Left lobe of liver (tissue), 2 donors: ENCODE results near the gene EDNRB. TPM values are rescaled to one million over a fixed set of nuclear protein-coding genes. Genes with fewer than 3 reads are reported as not detected.
A peak's percentile ranks its signal among the peaks of the same experiment; 100 is the strongest.
"Not testable (repeated sequence)": the region's sequence is repeated elsewhere in the genome, so short reads cannot be mapped to it uniquely, and the experiment has no call there.

Source experiments
- ATAC-seq: fragments of 200-7000 bp; cut with Tn5 transposase; one replicate; pipeline ENCODE4 v1.9.1; 2020; ENCODE audit warnings: mild to moderate bottlenecking, moderate library complexity
- DNase-seq: peaks from one replicate; pipeline ENCODE4 v3.0.0-alpha.2; 2020; ENCODE audit warnings: low spot score
- total RNA-seq: library from RNA; stranded (reverse); gene quantifications from one replicate; pipeline ENCODE4 v1.2.1, GENCODE V29; 2021
- donor health status: DM: no; HTN: no; CAD: no; lungs with moderate emphysema.
- donor health status: DM: no; HTN: yes; CAD: no.

The EDNRB gene
- total RNA-seq, 1 donor from 2014 or later = 27.3 TPM

DNA sequence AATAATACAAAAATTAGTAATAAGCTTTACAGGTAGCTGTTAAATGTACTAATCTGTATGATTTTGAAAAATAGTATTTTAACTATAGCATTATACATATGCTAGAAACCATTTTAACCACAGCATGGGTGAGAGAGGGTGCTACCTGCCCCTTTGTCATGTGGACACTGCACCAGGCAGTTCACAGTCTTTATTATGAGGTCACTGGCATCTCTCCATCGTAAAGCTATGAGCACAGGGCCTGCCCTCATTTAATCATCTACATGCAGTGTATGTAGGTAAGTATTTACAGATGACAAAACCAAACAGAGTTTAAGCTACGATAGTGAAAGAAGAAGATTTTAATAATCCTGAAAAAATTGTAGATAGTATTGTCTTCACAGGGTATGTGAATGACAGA lies 21.7 kb downstream of the EDNRB start:
- DNase-seq (no peak), ATAC-seq (no peak)

DNA sequence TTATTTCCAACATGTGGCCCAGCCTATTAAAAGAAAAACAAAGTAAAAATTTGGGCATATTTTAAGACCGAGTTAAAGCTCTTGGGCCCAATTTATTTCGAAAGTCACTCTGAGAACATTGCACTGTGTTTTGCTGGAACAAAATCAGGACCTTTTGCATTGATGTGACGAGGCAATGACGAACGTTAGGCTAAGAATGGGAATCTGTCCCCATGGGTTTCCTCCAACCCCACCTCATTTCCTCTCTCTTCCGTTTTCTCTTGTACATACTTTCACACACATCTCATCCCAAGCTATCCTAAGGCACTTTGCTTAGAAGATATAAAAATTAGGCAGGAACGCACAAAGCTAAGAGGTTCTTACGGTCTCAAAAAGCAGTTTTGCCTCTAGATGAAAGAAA lies 22.1 kb downstream of the EDNRB start:
- DNase-seq (no peak), ATAC-seq (peak; percentile 55)

DNA sequence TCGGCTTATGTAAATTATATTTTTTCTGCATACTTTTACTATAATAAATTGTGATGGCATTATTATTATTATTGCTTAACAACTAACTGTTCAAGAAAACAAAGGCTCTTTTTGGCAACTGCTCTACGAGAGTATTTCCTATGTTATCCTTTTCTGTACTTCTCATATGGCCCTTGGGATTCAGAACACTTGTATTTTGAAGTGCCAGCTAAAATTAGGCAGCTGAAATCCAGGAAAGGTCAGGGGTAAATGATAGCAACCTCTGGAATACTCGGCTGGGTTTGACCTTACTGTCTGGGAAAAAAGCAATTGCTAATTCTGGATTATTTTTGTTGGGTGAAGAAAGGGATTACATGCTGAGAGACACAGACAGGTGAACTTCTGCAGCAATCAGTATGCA lies 23.9 kb downstream of the EDNRB start:
- ATAC-seq (no peak), DNase-seq (no peak)

DNA sequence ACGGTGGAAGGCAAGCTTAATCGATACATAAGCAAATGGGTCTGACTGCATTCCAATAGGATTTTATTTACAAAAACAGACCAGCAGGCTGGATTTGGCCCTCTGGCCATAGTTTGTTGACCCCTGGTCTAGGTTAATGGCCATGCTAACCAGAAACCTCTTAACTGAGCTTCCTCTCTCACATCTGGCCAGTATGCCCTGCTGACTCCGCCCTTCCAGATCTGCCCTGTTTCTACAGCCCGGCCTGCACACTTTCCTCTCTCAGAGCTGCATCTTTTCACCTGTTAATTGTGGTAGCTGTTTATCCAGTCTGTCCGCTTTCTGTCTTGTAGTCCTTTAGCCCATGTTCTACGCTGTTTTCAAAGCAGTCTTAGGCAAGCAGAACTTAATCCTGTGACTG lies 25.6 kb downstream of the EDNRB start:
- no peak for ATAC-seq

DNA sequence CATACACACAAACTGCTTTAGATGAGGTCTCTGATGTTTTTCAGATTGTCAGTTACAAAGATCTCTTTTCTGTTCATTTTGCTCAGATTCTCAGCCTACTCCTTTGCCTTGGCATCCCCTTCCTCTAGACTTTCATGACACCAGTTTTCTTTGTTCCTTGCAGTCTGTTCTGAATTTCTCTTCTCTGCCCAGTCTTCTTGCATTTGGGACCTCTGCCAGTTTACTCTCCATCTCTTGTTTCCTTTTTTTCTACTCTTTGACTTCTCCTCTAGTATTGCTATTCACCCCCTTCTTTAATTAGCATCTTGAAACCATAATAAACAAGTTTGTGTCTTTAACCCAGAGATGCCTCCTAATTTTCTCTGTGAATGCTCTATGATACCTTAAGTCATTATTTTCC lies 26.1 kb downstream of the EDNRB start:
- ATAC-seq (no peak), DNase-seq (no peak)

More for the DNA sequence above, 25.6 kb downstream of the EDNRB start:
- DNase-seq = no peak

DNA sequence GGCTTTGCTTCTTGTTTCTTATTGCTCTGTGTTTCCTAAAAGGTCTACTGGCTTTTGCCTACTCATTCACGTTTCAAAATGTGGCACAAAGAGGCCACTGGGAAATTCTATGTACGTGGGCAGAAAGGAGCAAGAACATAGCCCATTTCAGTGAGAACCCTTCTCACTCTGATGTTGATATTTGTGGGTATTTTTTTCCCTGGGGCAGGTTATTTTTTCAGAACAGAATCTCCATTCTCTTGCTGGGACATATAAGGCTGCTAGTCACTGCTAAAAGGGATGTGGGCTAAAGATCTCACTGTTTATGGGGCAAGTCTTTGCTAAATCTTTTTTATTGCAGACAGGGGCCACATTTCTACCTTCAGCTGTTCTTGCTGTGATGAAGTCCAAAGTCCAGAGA lies 27.1 kb downstream of the EDNRB start:
- ATAC-seq (no peak), DNase-seq (no peak)

DNA sequence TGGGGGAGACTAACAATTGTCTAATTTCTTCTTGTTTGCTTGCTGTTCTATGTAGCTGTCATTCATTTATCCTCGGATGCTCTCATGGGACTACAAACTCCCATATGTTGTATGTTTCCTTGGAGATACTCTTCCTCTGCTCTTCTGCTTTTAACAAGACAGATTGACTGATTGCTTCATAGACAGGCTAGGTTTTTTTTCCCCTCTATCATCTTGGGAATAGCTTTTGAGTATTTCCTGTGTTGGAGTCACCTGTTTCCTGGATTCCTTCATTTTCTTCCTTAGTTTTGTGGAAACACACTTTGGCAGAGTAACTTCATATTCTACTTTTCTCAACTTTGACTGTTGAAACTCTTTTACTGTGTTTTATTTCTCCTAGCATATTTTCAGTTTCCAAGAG lies 27.6 kb downstream of the EDNRB start:
- DNase-seq = no peak
- ATAC-seq = no peak

DNA sequence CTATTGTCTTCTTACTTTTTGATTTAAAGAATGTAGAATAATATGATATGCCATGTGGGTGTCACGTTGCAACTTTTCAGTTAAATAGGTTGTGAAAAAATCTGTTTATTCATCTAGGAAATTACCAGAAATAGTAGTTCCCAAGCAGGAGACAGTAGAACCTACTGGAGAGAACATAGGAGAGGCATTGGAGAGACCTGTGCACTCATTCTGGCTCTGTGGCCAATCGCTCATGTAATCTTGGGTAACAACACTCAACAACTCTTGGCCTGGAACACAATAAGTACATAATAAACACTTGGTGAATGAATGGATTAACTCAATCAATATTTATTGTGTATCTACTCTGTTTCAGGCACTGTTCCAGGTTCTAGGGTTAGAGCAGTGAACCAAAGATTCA lies 35.3 kb downstream of the EDNRB start:
- ATAC-seq (no peak), DNase-seq (no peak)

DNA sequence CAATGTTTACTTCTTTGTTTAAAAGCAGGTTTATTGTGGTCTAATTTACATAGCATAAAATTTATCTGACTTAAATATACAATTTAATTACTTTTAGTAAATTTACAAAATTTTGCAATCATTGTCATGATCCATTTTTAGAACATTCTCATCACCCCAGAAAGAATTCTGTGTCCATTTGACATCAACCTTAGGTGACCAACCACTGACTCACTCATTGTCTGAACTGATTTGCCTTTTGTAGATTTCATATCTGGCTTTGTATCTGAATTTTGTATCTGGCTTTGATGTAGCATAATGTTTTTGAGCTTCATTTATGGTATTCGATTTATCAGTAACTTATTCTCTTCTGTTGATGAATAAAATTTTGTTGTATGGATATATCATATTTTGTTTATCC lies 40.4 kb downstream of the EDNRB start:
- ATAC-seq = no peak
- no peak for DNase-seq

DNA sequence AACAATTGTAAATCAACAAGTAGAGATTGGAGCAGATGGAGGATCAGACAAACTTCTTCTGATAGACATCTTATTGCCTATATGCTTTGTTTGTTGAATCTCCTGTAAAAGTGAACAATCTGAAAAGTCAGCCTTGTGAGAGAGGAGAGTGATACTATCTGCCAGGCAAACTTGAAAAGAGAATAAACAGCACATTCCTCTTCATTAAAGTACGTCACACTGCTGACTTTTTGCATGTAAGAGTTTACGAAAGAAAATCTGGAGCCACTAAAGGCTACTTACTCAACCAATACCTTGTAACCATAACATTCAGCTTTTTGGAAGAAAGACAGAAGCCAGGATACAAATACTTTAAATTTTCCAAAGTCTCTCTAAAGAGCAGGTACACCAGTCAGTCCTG lies 42.5 kb downstream of the EDNRB start:
- ATAC-seq (no peak), DNase-seq (no peak)

DNA sequence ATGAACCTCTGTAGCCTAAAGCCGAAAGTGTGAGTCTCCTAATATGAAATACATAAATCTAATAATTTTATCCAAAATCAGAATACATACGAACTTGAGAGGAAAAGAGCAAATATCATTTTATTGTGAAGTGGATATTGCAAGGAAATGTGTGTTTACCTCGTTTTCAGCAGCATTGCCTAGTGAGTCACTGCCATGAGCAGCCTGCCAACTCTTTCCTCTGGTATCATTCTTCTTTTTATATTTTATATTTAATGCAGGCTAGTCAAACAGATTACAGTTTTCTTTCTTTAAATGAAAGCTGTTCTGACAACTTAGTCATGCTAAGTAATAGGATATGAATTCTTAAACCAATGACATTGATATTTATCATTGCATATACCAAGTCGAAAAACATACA lies 44.2 kb downstream of the EDNRB start:
- no peak for DNase-seq
- ATAC-seq = no peak

DNA sequence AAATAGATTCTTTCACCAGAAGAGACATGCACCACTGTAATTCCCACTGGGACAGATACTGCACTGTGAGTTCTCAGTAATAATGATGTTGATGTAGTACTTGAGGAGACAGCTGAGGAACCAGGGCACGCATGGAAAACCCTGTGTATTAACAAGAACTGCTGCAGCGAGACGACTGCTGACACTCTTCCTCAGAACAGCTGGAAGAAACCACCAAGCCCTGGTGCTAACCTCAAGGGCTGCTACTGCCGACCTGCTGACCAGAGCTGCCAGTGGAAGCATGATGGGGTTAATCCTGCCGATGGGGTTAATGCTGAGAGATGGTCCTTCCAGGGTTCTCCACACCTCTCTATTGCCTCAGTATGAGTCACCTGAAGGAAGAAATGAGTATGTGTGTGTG lies 45.6 kb downstream of the EDNRB start:
- DNase-seq = no peak
- no peak for ATAC-seq

DNA sequence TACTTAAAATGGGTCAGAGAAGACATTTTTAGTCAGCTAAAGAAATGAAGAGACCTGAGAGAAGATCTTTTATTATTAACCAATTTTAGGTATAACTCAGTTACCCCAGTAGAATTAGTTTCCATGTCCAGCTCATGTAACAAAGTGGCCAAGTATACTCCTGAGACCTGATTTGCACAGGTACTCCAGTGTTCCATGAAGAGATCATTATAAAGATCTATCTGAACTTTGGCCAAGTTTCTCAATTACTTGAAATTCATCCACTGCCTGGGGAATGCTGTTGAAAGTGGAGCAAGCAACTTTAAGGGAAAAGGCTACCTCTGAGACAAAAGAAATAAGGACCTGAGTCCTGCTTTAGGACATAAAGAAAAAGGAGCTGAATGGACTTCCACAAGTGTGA lies 47.0 kb downstream of the EDNRB start:
- DNase-seq = no peak
- ATAC-seq = no peak

DNA sequence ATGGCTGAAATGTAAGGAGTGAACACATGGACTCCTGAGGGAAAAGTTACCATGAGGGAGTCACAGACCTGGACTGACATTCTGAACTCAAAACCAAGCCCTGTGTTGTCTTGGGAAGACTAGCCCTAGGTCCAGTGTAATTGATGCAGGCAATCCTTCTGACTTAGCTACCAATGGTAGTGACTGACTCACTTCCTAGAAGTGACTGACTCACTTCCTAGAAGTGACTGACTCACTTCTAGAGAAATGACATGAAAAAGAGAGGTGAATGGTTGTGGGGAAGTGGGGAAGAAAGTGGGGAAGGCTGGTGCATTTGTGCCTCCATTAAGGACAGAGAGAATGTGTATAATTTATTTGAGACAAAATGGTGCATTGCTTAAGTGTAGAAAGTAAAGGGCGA lies 49.9 kb downstream of the EDNRB start:
- no peak for ATAC-seq
- DNase-seq = no peak

DNA sequence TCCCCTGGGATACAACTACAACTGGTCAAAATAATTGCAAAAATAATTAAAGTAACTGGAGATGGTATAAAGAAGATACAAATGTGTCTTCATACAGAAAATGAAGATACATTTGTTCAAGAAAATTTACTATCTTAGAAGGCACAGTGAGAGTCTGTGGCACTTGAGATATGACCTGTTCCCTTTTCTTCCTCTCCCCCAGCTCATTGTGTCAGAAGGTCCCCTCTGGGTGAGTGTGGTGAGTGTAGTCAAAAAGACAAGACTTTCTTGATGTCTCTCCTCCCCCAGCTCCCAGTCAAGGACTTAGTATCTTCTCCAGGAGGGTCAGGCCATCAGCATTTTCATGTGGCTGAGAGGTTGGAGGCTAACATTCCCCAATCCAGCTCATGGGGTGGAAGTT lies 51.7 kb downstream of the EDNRB start:
- no peak for ATAC-seq

DNA sequence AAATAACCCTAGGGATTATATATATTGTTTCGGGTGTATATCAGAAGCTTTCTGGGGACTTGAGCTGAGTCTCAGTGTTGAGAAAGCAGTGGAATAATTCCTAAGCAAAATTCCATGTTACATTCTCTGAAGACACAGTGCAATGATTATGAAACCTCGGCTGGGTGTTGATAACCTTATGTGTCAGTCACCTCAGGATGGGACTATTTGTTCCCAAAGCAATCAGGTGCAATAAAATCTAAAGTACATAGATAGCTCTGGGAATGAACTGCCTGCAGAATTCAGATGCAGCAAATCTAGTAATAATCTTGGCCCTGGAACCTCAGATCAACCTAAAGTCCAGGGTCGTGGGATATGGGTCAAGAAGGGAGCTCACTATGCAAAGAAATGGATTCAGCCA lies 53.0 kb downstream of the EDNRB start:
- DNase-seq (no peak), ATAC-seq (no peak)

More for the DNA sequence above, 51.7 kb downstream of the EDNRB start:
- no peak for DNase-seq

DNA sequence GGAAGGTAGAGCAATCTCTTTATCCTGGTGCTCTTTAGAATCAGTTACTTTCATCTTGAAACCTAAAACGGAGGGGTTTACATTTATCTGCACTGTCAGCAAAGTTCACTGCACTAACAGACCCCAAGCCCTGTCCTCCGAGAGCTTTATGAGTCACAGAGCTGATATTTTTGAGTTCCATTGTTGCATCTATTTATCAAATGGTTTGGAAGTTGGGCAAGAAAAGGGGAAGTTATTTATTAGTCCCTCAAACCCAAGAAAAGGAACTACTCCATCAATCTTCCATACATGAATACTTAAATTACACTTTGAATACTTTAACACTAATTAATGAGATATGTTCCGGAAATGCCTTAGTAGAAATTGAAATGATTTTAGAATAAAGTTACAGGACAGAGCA lies 55.5 kb downstream of the EDNRB start:
- DNase-seq (no peak), ATAC-seq (no peak)

DNA sequence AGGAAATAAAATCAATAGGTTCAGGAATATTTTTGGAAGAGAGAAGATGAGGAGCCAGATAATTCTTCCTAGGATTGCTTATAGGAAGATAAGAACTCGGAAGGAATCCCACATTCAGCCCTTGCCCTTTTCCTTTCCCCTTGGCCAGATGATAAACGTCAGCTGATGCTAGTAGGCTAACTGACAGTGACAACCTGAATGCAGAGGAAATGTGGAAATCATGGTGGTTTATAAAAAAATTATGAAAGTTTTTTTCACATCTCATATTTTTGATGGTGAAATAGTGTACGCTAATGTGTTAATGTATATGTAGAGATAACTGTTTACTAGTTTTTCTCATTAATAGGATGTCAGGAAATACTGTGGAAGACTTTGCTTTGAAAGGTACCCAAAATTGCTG lies 56.9 kb downstream of the EDNRB start:
- no peak for DNase-seq

DNA sequence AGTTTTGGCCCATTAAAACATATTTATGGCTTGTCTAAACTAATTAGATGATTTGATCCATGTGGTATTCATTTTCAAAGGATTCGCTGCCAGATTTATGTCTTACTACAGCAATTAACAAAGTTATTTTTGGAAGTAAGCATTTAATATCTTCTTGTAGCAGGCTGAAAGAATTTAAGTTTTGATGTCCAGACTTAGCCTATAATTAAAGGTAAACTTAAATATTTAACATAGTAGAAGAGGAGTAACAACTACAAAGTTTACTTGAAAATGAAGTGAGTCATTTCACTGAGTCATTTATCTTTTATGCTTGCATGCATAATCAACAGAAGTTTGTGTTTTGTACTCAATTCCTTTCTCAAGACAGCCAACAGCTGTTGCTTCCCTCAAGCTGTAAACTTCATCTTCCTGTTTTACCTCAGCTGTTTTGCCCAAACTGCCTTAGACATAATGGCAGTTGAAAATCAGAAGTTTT lies 58.1 kb downstream of the EDNRB start:
- DNase-seq (no peak), ATAC-seq (no peak)

More for the DNA sequence above, 56.9 kb downstream of the EDNRB start:
- no peak for ATAC-seq

DNA sequence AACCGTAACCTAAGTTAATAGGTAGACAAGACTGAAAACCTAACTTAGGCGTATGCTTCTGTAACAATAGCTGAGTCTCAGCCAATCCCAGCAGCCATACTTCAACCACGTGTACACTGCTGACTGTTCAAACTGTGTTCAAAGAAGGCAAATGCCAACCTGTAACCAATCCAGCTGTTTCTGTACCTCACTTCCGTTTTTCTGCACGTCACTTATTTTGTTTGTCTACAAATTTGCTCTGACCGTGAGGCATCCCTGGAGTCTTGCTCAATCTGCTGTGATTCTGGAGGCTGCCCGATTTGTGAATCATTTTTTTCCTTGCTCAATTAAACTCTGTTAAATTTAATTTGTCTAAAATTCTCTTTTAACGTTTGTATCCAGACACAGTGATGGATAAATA lies 59.2 kb downstream of the EDNRB start:
- ATAC-seq (no peak), DNase-seq (no peak)

DNA sequence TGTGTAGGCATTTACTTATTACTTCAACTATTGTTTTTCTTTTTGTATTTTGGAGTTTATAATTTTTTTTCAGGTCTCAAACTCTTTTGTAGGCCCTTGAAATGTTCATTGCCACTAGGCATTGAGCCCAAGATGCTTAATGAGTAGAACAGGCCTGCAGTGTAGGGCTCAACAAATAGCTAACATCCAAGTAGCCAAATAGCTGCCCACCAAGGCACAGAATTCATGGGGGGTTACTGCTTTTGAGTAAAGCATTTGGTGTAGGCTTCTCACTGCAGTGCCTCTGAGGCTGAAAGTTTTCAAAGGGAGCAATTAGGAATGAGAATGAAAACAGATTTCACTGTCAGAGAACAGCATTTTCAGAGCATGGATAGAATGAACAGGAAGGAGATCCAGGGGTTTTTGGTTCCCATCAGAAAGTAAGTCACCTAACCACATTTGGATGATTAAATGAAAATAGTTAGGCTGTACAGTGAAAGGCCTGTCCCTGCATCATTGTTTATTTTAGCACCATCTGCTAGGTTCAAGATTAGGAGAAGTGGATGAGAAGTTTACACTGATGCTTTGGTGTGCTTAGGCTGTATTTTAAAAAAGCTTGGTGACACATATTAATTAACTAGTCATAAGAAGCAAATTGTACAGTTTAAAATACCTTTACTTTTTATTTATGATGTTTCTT lies 61.0 kb downstream of the EDNRB start:
- ATAC-seq (no peak), DNase-seq (no peak)

DNA sequence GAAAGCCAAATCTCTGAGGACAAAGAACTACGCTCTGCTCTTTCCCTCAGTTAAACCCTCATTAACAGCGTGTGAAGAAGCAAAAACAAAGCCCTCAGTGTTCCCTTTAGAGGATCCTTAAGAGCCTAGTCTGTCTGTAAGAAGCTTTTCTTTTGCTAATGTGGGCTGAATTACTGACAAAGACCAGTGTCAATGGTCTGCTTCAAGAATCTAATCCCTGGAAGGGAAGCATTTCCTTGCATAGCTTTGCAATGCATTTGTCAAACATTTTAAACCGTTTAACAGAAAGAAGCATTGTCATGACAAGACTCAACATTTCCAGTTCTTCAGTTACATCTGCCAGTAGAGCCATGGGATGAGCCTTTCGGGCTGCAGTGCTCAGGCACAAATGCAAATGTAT lies 64.9 kb downstream of the EDNRB start:
- ATAC-seq = no peak
- DNase-seq = no peak

DNA sequence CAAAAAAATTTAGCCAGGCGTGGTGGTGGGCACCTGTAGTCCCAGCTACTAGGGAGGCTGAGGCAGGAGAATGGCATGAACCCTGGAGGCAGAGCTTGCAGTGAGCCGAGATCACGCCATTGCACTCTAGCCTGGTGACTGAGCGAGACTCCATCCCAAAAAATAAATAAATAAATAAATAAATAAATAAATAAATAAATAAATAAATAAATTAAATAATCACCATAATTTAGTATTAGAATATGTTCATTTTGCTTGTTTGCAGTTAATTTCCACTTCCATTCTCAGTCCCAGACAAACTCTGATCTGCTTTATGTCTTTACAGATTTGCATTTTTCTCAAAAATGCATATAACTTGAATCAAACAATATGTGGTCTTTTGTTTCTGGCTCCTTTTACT lies 70.6 kb downstream of the EDNRB start:
- DNase-seq = not testable (repeated sequence)

More for the DNA sequence above, 70.6 kb downstream of the EDNRB start:
- ATAC-seq = not testable (repeated sequence)
